ENCODE data around the gene DBNDD2. TPM values are rescaled to one million over a fixed set of nuclear protein-coding genes. Genes with fewer than 3 reads are reported as not detected.

The DBNDD2 gene
- total and polyA plus RNA-seq, 9 donors = 7.3 to 27.3 (median 20.2) TPM

- WGBS (ENCODE audit: insufficient coverage) = no CpG with 5 or more reads among the region's 6 CpGs
- Histone ChIP-seq H3K4me1 (ENCODE audit: control insufficient read depth, insufficient read depth, low read length) (no peaks in the 10 kb centered on the region), H3K4me3 (ENCODE audit: low read length) (no peak overlapping the region), H3K27me3 (ENCODE audit: control insufficient read depth, insufficient read depth, low read length) (peaks cover 3% of the 10 kb centered on the region), H3K27ac (ENCODE audit: low read length) (no peak overlapping the region), H3K36me3 (ENCODE audit: control insufficient read depth, insufficient read depth, low read length) (no peaks in the 10 kb centered on the region), H3K9me3 (replicated peaks; ENCODE audit: control insufficient read depth, low read depth, low read length) (no peaks in the 10 kb centered on the region)
- no peak for DNase-seq
Measured at GRCh38 chr20:45448270-45448669, 40.2 kb downstream of the DBNDD2 start.

GRCh38 chr20:45449528-45449927 is 41.4 kb downstream of the DBNDD2 start:
- Histone ChIP-seq H3K9me3 (replicated peaks; ENCODE audit: control insufficient read depth, low read depth, low read length) (no peaks in the 10 kb centered on the region), H3K27ac (ENCODE audit: low read length) (no peak overlapping the region), H3K4me3 (ENCODE audit: low read length) (no peak overlapping the region), H3K36me3 (ENCODE audit: control insufficient read depth, insufficient read depth, low read length) (no peaks in the 10 kb centered on the region), H3K27me3 (ENCODE audit: control insufficient read depth, insufficient read depth, low read length) (no peaks in the 10 kb centered on the region), H3K4me1 (ENCODE audit: control insufficient read depth, insufficient read depth, low read length) (no peaks in the 10 kb centered on the region)
- WGBS (ENCODE audit: insufficient coverage) = 20% methylated on average over 1 of the region's 3 CpGs
- DNase-seq = no peak

GRCh38 chr20:45450097-45450818 is 42.2 kb downstream of the DBNDD2 start:
- H3K9me3 ChIP-seq (replicated peaks; ENCODE audit: control insufficient read depth, low read depth, low read length) = no peaks in the 10 kb centered on the region
- 67% methylated on average over 1 of the region's 5 CpGs for WGBS (ENCODE audit: insufficient coverage)
- H3K4me3 ChIP-seq (ENCODE audit: low read length) = no peak overlapping the region
- no peak overlapping the region for H3K27ac ChIP-seq (ENCODE audit: low read length)
- peak; percentile 46 for DNase-seq
- H3K4me1 ChIP-seq (ENCODE audit: control insufficient read depth, insufficient read depth, low read length) = no peaks in the 10 kb centered on the region
- no peaks in the 10 kb centered on the region for H3K27me3 ChIP-seq (ENCODE audit: control insufficient read depth, insufficient read depth, low read length)
- no peaks in the 10 kb centered on the region for H3K36me3 ChIP-seq (ENCODE audit: control insufficient read depth, insufficient read depth, low read length)

- Histone ChIP-seq H3K9me3 (replicated peaks; ENCODE audit: control insufficient read depth, low read depth, low read length) (no peaks in the 10 kb centered on the region), H3K27ac (ENCODE audit: low read length) (no peak overlapping the region), H3K36me3 (ENCODE audit: control insufficient read depth, insufficient read depth, low read length) (no peaks in the 10 kb centered on the region), H3K27me3 (ENCODE audit: control insufficient read depth, insufficient read depth, low read length) (no peaks in the 10 kb centered on the region), H3K4me1 (ENCODE audit: control insufficient read depth, insufficient read depth, low read length) (no peaks in the 10 kb centered on the region), H3K4me3 (ENCODE audit: low read length) (no peak overlapping the region)
- DNase-seq = no peak
- no CpG with 5 or more reads among the region's 4 CpGs for WGBS (ENCODE audit: insufficient coverage)
Measured at GRCh38 chr20:45452238-45452637, 44.1 kb downstream of the DBNDD2 start.

GRCh38 chr20:45452772-45453691 is 44.9 kb downstream of the DBNDD2 start:
- no peaks in the 10 kb centered on the region for H3K9me3 ChIP-seq (replicated peaks; ENCODE audit: control insufficient read depth, low read depth, low read length)
- no peak overlapping the region for H3K27ac ChIP-seq (ENCODE audit: low read length)
- H3K36me3 ChIP-seq (ENCODE audit: control insufficient read depth, insufficient read depth, low read length) = no peaks in the 10 kb centered on the region
- 64% methylated on average over 2 of the region's 4 CpGs for WGBS (ENCODE audit: insufficient coverage)
- no peak for DNase-seq
- H3K4me1 ChIP-seq (ENCODE audit: control insufficient read depth, insufficient read depth, low read length) = no peaks in the 10 kb centered on the region
- H3K27me3 ChIP-seq (ENCODE audit: control insufficient read depth, insufficient read depth, low read length) = no peaks in the 10 kb centered on the region
- H3K4me3 ChIP-seq (ENCODE audit: low read length) = no peak overlapping the region

- no peak for DNase-seq
- Histone ChIP-seq H3K4me3 (ENCODE audit: low read length) (no peak overlapping the region), H3K4me1 (ENCODE audit: control insufficient read depth, insufficient read depth, low read length) (no peaks in the 10 kb centered on the region), H3K27ac (ENCODE audit: low read length) (no peak overlapping the region), H3K27me3 (ENCODE audit: control insufficient read depth, insufficient read depth, low read length) (peaks cover 2% of the 10 kb centered on the region), H3K36me3 (ENCODE audit: control insufficient read depth, insufficient read depth, low read length) (no peaks in the 10 kb centered on the region), H3K9me3 (replicated peaks; ENCODE audit: control insufficient read depth, low read depth, low read length) (no peaks in the 10 kb centered on the region)
- WGBS (ENCODE audit: insufficient coverage) = 5% methylated on average over 5 of the region's 6 CpGs
Measured at GRCh38 chr20:45456632-45457031, 48.5 kb downstream of the DBNDD2 start.

- 64% methylated on average over 3 of the region's 5 CpGs for WGBS (ENCODE audit: insufficient coverage)
- H3K27ac ChIP-seq (ENCODE audit: low read length) = no peak overlapping the region
- peaks cover 4% of the 10 kb centered on the region for H3K27me3 ChIP-seq (ENCODE audit: control insufficient read depth, insufficient read depth, low read length)
- H3K4me1 ChIP-seq (ENCODE audit: control insufficient read depth, insufficient read depth, low read length) = no peaks in the 10 kb centered on the region
- no peak overlapping the region for H3K4me3 ChIP-seq (ENCODE audit: low read length)
- H3K36me3 ChIP-seq (ENCODE audit: control insufficient read depth, insufficient read depth, low read length) = no peaks in the 10 kb centered on the region
- no peaks in the 10 kb centered on the region for H3K9me3 ChIP-seq (replicated peaks; ENCODE audit: control insufficient read depth, low read depth, low read length)
- DNase-seq = no peak
Measured at GRCh38 chr20:45459606-45460005, 51.5 kb downstream of the DBNDD2 start.

Other genes with a start within 250 kb of the DBNDD2 start
- gene PI3, start 233.4 kb upstream of the DBNDD2 start, total RNA-seq = not detected
- gene PI3, start 233.4 kb upstream of the DBNDD2 start, polyA plus RNA-seq (ENCODE audit: insufficient read depth in 1 of 8, insufficient read length in 8 of 8, low replicate concordance in 1 of 8) = under 1 TPM in 3 of 8 donors, not detected in 5; 0.44 to 0.82 (median 0.71) TPM
- not detected for gene SEMG1, start 201.3 kb upstream of the DBNDD2 start, total RNA-seq
- gene SEMG1, start 201.3 kb upstream of the DBNDD2 start, polyA plus RNA-seq (ENCODE audit: insufficient read depth in 1 of 8, insufficient read length in 8 of 8, low replicate concordance in 1 of 8) = not detected
- gene SEMG2, start 186.9 kb upstream of the DBNDD2 start, total RNA-seq = not detected
- under 1 TPM in 1 of 8 donors, not detected in 7; 0.06 TPM for gene SEMG2, start 186.9 kb upstream of the DBNDD2 start, polyA plus RNA-seq (ENCODE audit: insufficient read depth in 1 of 8, insufficient read length in 8 of 8, low replicate concordance in 1 of 8)
- gene SLPI, start 153.7 kb upstream of the DBNDD2 start, total RNA-seq = 0.13 TPM
- gene SLPI, start 153.7 kb upstream of the DBNDD2 start, polyA plus RNA-seq (ENCODE audit: insufficient read depth in 1 of 8, insufficient read length in 8 of 8, low replicate concordance in 1 of 8) = under 1 TPM in 5 of 8 donors, not detected in 3; 0.30 to 0.89 (median 0.54) TPM
- not detected for gene RBPJL, start 101.4 kb upstream of the DBNDD2 start, total RNA-seq
- under 1 TPM in 1 of 8 donors, not detected in 7; 0.17 TPM for gene RBPJL, start 101.4 kb upstream of the DBNDD2 start, polyA plus RNA-seq (ENCODE audit: insufficient read depth in 1 of 8, insufficient read length in 8 of 8, low replicate concordance in 1 of 8)
- gene MATN4, start 100.0 kb upstream of the DBNDD2 start, total RNA-seq = 0.58 TPM
- gene MATN4, start 100.0 kb upstream of the DBNDD2 start, polyA plus RNA-seq (ENCODE audit: insufficient read depth in 1 of 8, insufficient read length in 8 of 8, low replicate concordance in 1 of 8) = 1 to 10 TPM in 1 of 8 donors, under 1 TPM in 7; 0.21 to 1.1 (median 0.70) TPM
- gene SDC4, start 59.9 kb upstream of the DBNDD2 start, total RNA-seq = 6.0 TPM
- gene SDC4, start 59.9 kb upstream of the DBNDD2 start, polyA plus RNA-seq (ENCODE audit: insufficient read depth in 1 of 8, insufficient read length in 8 of 8, low replicate concordance in 1 of 8) = 10 to 100 TPM in 2 of 8 donors, 1 to 10 TPM in 6; 5.4 to 14.1 (median 8.2) TPM
- gene SYS1, start 45.1 kb upstream of the DBNDD2 start, total RNA-seq = 10.1 TPM
- gene SYS1, start 45.1 kb upstream of the DBNDD2 start, polyA plus RNA-seq (ENCODE audit: insufficient read depth in 1 of 8, insufficient read length in 8 of 8, low replicate concordance in 1 of 8) = 10 to 100 TPM; 14.1 to 20.0 (median 16.2) TPM
- not detected for gene TP53TG5, start 30.0 kb upstream of the DBNDD2 start, total RNA-seq
- 1 to 10 TPM in 1 of 8 donors, under 1 TPM in 7; 0.19 to 1.3 (median 0.72) TPM for gene TP53TG5, start 30.0 kb upstream of the DBNDD2 start, polyA plus RNA-seq (ENCODE audit: insufficient read depth in 1 of 8, insufficient read length in 8 of 8, low replicate concordance in 1 of 8)
- 39.5 TPM for gene PIGT, start 7.9 kb downstream of the DBNDD2 start, total RNA-seq
- 10 to 100 TPM; 64.0 to 78.8 (median 74.6) TPM for gene PIGT, start 7.9 kb downstream of the DBNDD2 start, polyA plus RNA-seq (ENCODE audit: insufficient read depth in 1 of 8, insufficient read length in 8 of 8, low replicate concordance in 1 of 8)
- 0.13 TPM for gene WFDC2, start 61.5 kb downstream of the DBNDD2 start, total RNA-seq
- gene WFDC2, start 61.5 kb downstream of the DBNDD2 start, polyA plus RNA-seq (ENCODE audit: insufficient read depth in 1 of 8, insufficient read length in 8 of 8, low replicate concordance in 1 of 8) = 1 to 10 TPM in 2 of 8 donors, under 1 TPM in 3, not detected in 3; 0.24 to 2.1 (median 0.68) TPM
- gene SPINT3, start 107.3 kb downstream of the DBNDD2 start, total RNA-seq = not detected
- not detected for gene SPINT3, start 107.3 kb downstream of the DBNDD2 start, polyA plus RNA-seq (ENCODE audit: insufficient read depth in 1 of 8, insufficient read length in 8 of 8, low replicate concordance in 1 of 8)
- gene WFDC6, start 131.2 kb downstream of the DBNDD2 start, total RNA-seq = not detected
- gene WFDC6, start 131.2 kb downstream of the DBNDD2 start, polyA plus RNA-seq (ENCODE audit: insufficient read depth in 1 of 8, insufficient read length in 8 of 8, low replicate concordance in 1 of 8) = under 1 TPM in 1 of 8 donors, not detected in 7; 0.21 TPM
- not detected for gene EPPIN, start 139.1 kb downstream of the DBNDD2 start, total RNA-seq
- under 1 TPM in 2 of 8 donors, not detected in 6; 0.04 to 0.09 TPM for gene EPPIN, start 139.1 kb downstream of the DBNDD2 start, polyA plus RNA-seq (ENCODE audit: insufficient read depth in 1 of 8, insufficient read length in 8 of 8, low replicate concordance in 1 of 8)
- not detected for gene WFDC8, start 171.0 kb downstream of the DBNDD2 start, total RNA-seq
- not detected for gene WFDC8, start 171.0 kb downstream of the DBNDD2 start, polyA plus RNA-seq (ENCODE audit: insufficient read depth in 1 of 8, insufficient read length in 8 of 8, low replicate concordance in 1 of 8)
- gene WFDC10A, start 221.4 kb downstream of the DBNDD2 start, total RNA-seq = not detected
- not detected for gene WFDC10A, start 221.4 kb downstream of the DBNDD2 start, polyA plus RNA-seq (ENCODE audit: insufficient read depth in 1 of 8, insufficient read length in 8 of 8, low replicate concordance in 1 of 8)
- not detected for gene WFDC9, start 223.0 kb downstream of the DBNDD2 start, total RNA-seq
- not detected for gene WFDC9, start 223.0 kb downstream of the DBNDD2 start, polyA plus RNA-seq (ENCODE audit: insufficient read depth in 1 of 8, insufficient read length in 8 of 8, low replicate concordance in 1 of 8)

Data from muscle of leg (tissue), 11 donors.